NB4 (cell line): ENCODE data around the gene MAP1B.

Experiments
- DNase-seq: peaks from one replicate; pipeline ENCODE4 v3.0.0; 2010; ENCODE audit warnings: low read depth
- H3K4me3 ChIP-seq: one replicate; pipeline ENCODE4 v1.5.1; 2011; ENCODE audit warnings: mild to moderate bottlenecking, low read depth, low read length, moderate library complexity
- CTCF ChIP-seq: IDR thresholded peaks from one replicate; pipeline ENCODE4 v1.5.1; 2012; ENCODE audit warnings: low read depth, low read length
- MAX ChIP-seq: IDR thresholded peaks from 2 replicates; pipeline ENCODE4 v1.6.1; 2011; ENCODE audit warnings: low read depth, low read length
- MYC ChIP-seq: IDR thresholded peaks from 2 replicates; pipeline ENCODE4 v1.6.1; 2011; ENCODE audit warnings: low read depth, low read length
- POLR2A ChIP-seq: IDR thresholded peaks from 2 replicates; pipeline ENCODE4 v1.6.1; 2011; ENCODE audit warnings: mild to moderate bottlenecking; ENCODE audit not compliant: insufficient read length; ENCODE audit errors: extremely low read depth

MAP1B gene

GRCh38 chr5:72133212-72133990 lies 26.1 kb downstream of the MAP1B start:
- TF ChIP-seq CTCF = no peak
- TF ChIP-seq MAX = no peak
- no peak for TF ChIP-seq POLR2A
- DNase-seq = no peak
- H3K4me3 ChIP-seq = no peak overlapping the region

GRCh38 chr5:72134226-72134899 lies 27.1 kb downstream of the MAP1B start:
- TF ChIP-seq MYC (no peak), MAX (no peak), POLR2A (no peak), CTCF (no peak)
- H3K4me3 ChIP-seq = no peak overlapping the region
- DNase-seq = no peak

GRCh38 chr5:72137826-72138409 lies 30.6 kb downstream of the MAP1B start:
- TF ChIP-seq MAX = no peak
- TF ChIP-seq CTCF = peak; percentile 21
- peak; percentile 24 for DNase-seq

GRCh38 chr5:72138943-72139521 lies 31.8 kb downstream of the MAP1B start:
- peak; percentile 58 for DNase-seq
- TF ChIP-seq MYC (no peak), CTCF (no peak), MAX (no peak), POLR2A (no peak)
- H3K4me3 ChIP-seq = no peak overlapping the region

More at GRCh38 chr5:72137826-72138409, 30.6 kb downstream of the MAP1B start:
- H3K4me3 ChIP-seq = no peak overlapping the region

GRCh38 chr5:72140711-72141110 lies 33.4 kb downstream of the MAP1B start:
- TF ChIP-seq CTCF = no peak
- no peak for TF ChIP-seq MAX
- no peak for DNase-seq

More at GRCh38 chr5:72140711-72141110, 33.4 kb downstream of the MAP1B start:
- no peak overlapping the region for H3K4me3 ChIP-seq
